Astrocyte (in vitro differentiated cells and primary cell): ENCODE results near the gene PPP2R2C. TPM values are rescaled to one million over a fixed set of nuclear protein-coding genes. Genes with fewer than 3 reads are reported as not detected.

Source experiments
- DNase-seq: peaks from one replicate; pipeline ENCODE4 v3.0.0-alpha.2; 2010; ENCODE audit warnings: low read depth
- FAIRE-seq: peaks from 2 replicates; lab custom pipeline; 2011; peaks lifted over from hg19 to GRCh38; lab: Jason Lieb, UNC
- H2AFZ ChIP-seq: 2 replicates; pipeline ENCODE4 v1.6.0; 2012; ENCODE audit warnings: low read depth, low read length, inconsistent platforms
- H3K27ac ChIP-seq: 2 replicates; pipeline ENCODE4 v1.5.1; 2011; ENCODE audit warnings: low read depth, low read length, inconsistent platforms
- H3K27me3 ChIP-seq: 2 replicates; pipeline ENCODE4 v1.6.0; 2011; ENCODE audit warnings: low read length, inconsistent platforms; ENCODE audit not compliant: insufficient read depth
- H3K36me3 ChIP-seq: 2 replicates; pipeline ENCODE4 v1.5.1; 2011; ENCODE audit warnings: low read length, inconsistent platforms; ENCODE audit not compliant: insufficient read depth
- H3K4me1 ChIP-seq: 2 replicates; pipeline ENCODE4 v1.5.1; 2011; ENCODE audit warnings: low read length, inconsistent platforms; ENCODE audit not compliant: insufficient read depth
- H3K4me2 ChIP-seq: 2 replicates; pipeline ENCODE4 v1.6.0; 2012; ENCODE audit warnings: low read length, inconsistent platforms
- H3K4me3 ChIP-seq: 2 replicates; pipeline ENCODE4 v1.5.1; 2011; ENCODE audit warnings: low read depth, mild to moderate bottlenecking, low read length, inconsistent platforms; ENCODE audit not compliant: insufficient read depth
- H3K79me2 ChIP-seq: 2 replicates; pipeline ENCODE4 v1.6.0; 2012; ENCODE audit warnings: mild to moderate bottlenecking, low read length, inconsistent platforms; ENCODE audit not compliant: insufficient read depth
- H3K9ac ChIP-seq: 2 replicates; pipeline ENCODE4 v1.6.0; 2012; ENCODE audit warnings: mild to moderate bottlenecking, low read length, inconsistent platforms
- H3K9me3 ChIP-seq: 2 replicates; pipeline ENCODE4 v1.5.1; 2012; ENCODE audit warnings: low read depth, mild to moderate bottlenecking, low read length, inconsistent platforms; ENCODE audit not compliant: insufficient read depth
- H4K20me1 ChIP-seq: 2 replicates; pipeline ENCODE4 v1.6.0; 2012; ENCODE audit warnings: low read length, inconsistent platforms; ENCODE audit not compliant: insufficient read depth
- H3K27ac Mint-ChIP-seq: one replicate; pipeline ENCODE4 v1.8.0; 2021; ENCODE audit warnings: mild to moderate bottlenecking, mixed read lengths; ENCODE audit not compliant: unreplicated experiment
- H3K27me3 Mint-ChIP-seq: one replicate; pipeline ENCODE4 v1.8.0; 2021; ENCODE audit warnings: low read depth, mixed read lengths; ENCODE audit not compliant: unreplicated experiment
- H3K36me3 Mint-ChIP-seq: one replicate; pipeline ENCODE4 v1.8.0; 2021; ENCODE audit warnings: low read depth, mixed read lengths; ENCODE audit not compliant: unreplicated experiment
- H3K4me1 Mint-ChIP-seq: one replicate; pipeline ENCODE4 v1.8.0; 2021; ENCODE audit warnings: low read depth, mixed read lengths; ENCODE audit not compliant: unreplicated experiment
- H3K4me3 Mint-ChIP-seq: one replicate; pipeline ENCODE4 v1.8.0; 2021; ENCODE audit warnings: mild to moderate bottlenecking, moderate library complexity, mixed read lengths; ENCODE audit not compliant: unreplicated experiment
- H3K9me3 Mint-ChIP-seq: one replicate; pipeline ENCODE4 v1.8.0; 2021; ENCODE audit warnings: mild to moderate bottlenecking, mixed read lengths; ENCODE audit not compliant: unreplicated experiment
- CTCF ChIP-seq: IDR thresholded peaks from 2 replicates; pipeline ENCODE4 v1.5.1; 2011; ENCODE audit warnings: low read depth, mild to moderate bottlenecking, inconsistent platforms, low read length, moderate library complexity; ENCODE audit not compliant: insufficient read depth
- EZH2 ChIP-seq: IDR thresholded peaks from 2 replicates; pipeline ENCODE4 v1.6.1; 2012; ENCODE audit warnings: mild to moderate bottlenecking, low read length, inconsistent platforms; ENCODE audit not compliant: insufficient read depth
- total RNA-seq: library from RNA; stranded (reverse); gene quantifications from 2 replicates; pipeline ENCODE4 v1.2.1, GENCODE V29; 2021

Gene PPP2R2C
- total RNA-seq, 1 donor from 2014 or later = 1.1 TPM

DNA sequence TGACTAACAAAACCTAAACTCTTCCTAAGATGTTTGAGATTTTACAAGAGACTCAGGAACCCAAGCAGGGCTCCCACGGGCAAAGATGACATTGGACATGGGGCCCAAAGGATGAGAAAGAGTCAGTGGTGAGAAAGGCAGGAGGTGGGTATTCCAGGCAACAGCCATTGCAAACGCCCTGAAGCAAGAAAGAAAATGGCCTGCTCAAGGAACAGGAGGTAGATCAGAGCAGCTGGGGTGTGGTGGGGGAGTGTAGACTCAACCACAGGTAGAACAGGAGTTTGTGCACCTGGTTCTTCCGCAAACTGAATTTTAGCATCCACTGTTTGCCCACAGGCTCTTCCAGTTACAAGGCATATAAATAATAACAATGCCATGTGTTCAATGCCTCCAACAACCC, 3.3 kb downstream of the PPP2R2C start:
- no peak overlapping the region for H3K27ac Mint-ChIP-seq
- Histone ChIP-seq H3K4me3 (no peak overlapping the region), H3K36me3 (no peaks in the 10 kb centered on the region), H2AFZ (no peak overlapping the region), H3K9ac (no peak overlapping the region), H4K20me1 (no peaks in the 10 kb centered on the region), H3K79me2 (no peaks in the 10 kb centered on the region), H3K4me1 (no peaks in the 10 kb centered on the region), H3K4me2 (no peak overlapping the region), H3K9me3 (no peaks in the 10 kb centered on the region), H3K27ac (no peak overlapping the region), H3K27me3 (peaks cover 38% of the 10 kb centered on the region)
- FAIRE-seq = no peak
- H3K27me3 Mint-ChIP-seq = peaks cover 57% of the 10 kb centered on the region
- no peak overlapping the region for H3K4me3 Mint-ChIP-seq
- TF ChIP-seq EZH2 (no peak), CTCF (no peak)
- H3K4me1 Mint-ChIP-seq = no peaks in the 10 kb centered on the region
- DNase-seq = no peak
- H3K9me3 Mint-ChIP-seq = peaks cover 2% of the 10 kb centered on the region
- H3K36me3 Mint-ChIP-seq = no peaks in the 10 kb centered on the region

- H3K27ac ChIP-seq = no peak overlapping the region
- H3K4me1 Mint-ChIP-seq = no peaks in the 10 kb centered on the region
- H3K36me3 ChIP-seq = no peaks in the 10 kb centered on the region
- peaks cover 58% of the 10 kb centered on the region for H3K27me3 Mint-ChIP-seq
- H3K4me3 Mint-ChIP-seq = no peak overlapping the region
- peaks cover 33% of the 10 kb centered on the region for H3K27me3 ChIP-seq
- H3K4me1 ChIP-seq = no peaks in the 10 kb centered on the region
- H4K20me1 ChIP-seq = no peaks in the 10 kb centered on the region
- no peak for DNase-seq
- no peak for TF ChIP-seq EZH2
- no peak for TF ChIP-seq CTCF
- peaks cover 2% of the 10 kb centered on the region for H3K9me3 Mint-ChIP-seq
- no peak overlapping the region for H3K4me3 ChIP-seq
- no peak for FAIRE-seq
- H3K27ac Mint-ChIP-seq = no peak overlapping the region
- H3K79me2 ChIP-seq = no peaks in the 10 kb centered on the region
- no peaks in the 10 kb centered on the region for H3K36me3 Mint-ChIP-seq
- no peak overlapping the region for H3K4me2 ChIP-seq
- no peak overlapping the region for H2AFZ ChIP-seq
- no peak overlapping the region for H3K9ac ChIP-seq
- no peaks in the 10 kb centered on the region for H3K9me3 ChIP-seq
Measured at GRCh38 chr4:6468376-6468775, 4.0 kb downstream of the PPP2R2C start.

GRCh38 chr4:6467600-6467999, 4.8 kb downstream of the PPP2R2C start:
- Mint-ChIP-seq H3K36me3 (no peaks in the 10 kb centered on the region), H3K4me3 (no peak overlapping the region), H3K27ac (no peak overlapping the region), H3K4me1 (no peaks in the 10 kb centered on the region), H3K27me3 (peaks cover 55% of the 10 kb centered on the region), H3K9me3 (no peaks in the 10 kb centered on the region)
- H3K9ac ChIP-seq = no peak overlapping the region
- TF ChIP-seq EZH2 (no peak), CTCF (no peak)
- no peak overlapping the region for H3K4me3 ChIP-seq
- FAIRE-seq = no peak
- no peak overlapping the region for H3K4me2 ChIP-seq
- H2AFZ ChIP-seq = no peak overlapping the region
- no peaks in the 10 kb centered on the region for H3K4me1 ChIP-seq
- DNase-seq = no peak
- no peaks in the 10 kb centered on the region for H3K79me2 ChIP-seq
- H3K9me3 ChIP-seq = no peaks in the 10 kb centered on the region
- peaks cover 29% of the 10 kb centered on the region for H3K27me3 ChIP-seq
- H4K20me1 ChIP-seq = no peaks in the 10 kb centered on the region
- H3K27ac ChIP-seq = no peak overlapping the region
- no peaks in the 10 kb centered on the region for H3K36me3 ChIP-seq
